ENCODE results near the gene RABGEF1. TPM values are rescaled to one million over a fixed set of nuclear protein-coding genes. Genes with fewer than 3 reads are reported as not detected.
"Not testable (repeated sequence)": the region's sequence is repeated elsewhere in the genome, so short reads cannot be mapped to it uniquely, and the experiment has no call there.

RABGEF1 gene
- total RNA-seq, 3 donors from 2014 or later (not counting 1 experiment from before 2014, with no cell fraction given), result 26.1 to 38.1 (median 31.7) TPM

GRCh38 chr7:66713687-66714086, 26.8 kb upstream of the RABGEF1 start:
- TF ChIP-seq CTCF (IDR thresholded peaks at IDR 0.05), result no peak
- Histone ChIP-seq H3K9me3 (ENCODE audit: control insufficient read depth, insufficient read depth, low read length) (no peaks in the 10 kb centered on the region), H3K36me3 (ENCODE audit: control insufficient read depth, insufficient read depth, low read length) (peaks cover 10% of the 10 kb centered on the region), H3K4me3 (ENCODE audit: low read length) (no peak overlapping the region), H3K4me1 (ENCODE audit: control insufficient read depth, insufficient read depth, low read length) (no peaks in the 10 kb centered on the region), H3K27ac (ENCODE audit: low read length) (no peak overlapping the region), H3K27me3 (ENCODE audit: control insufficient read depth, insufficient read depth, low read length) (no peaks in the 10 kb centered on the region)
- intact Hi-C loops (cut with micrococcal nuclease), result no loop called here
- ATAC-seq, result no peak
- H3K4me3 Mint-ChIP-seq, result no peak overlapping the region
- DNase-seq, result no peak
- H3K27me3 Mint-ChIP-seq (ENCODE audit: low read depth in 2 of 2), result no peaks in the 10 kb centered on the region
- H3K4me1 Mint-ChIP-seq, result peaks cover 4 to 5% of the 10 kb centered on the region in 2 donors
- peaks cover 2 to 6% of the 10 kb centered on the region in 2 donors for H3K9me3 Mint-ChIP-seq
- H3K36me3 Mint-ChIP-seq, result peaks cover 23% of the 10 kb centered on the region
- WGBS (ENCODE audit: insufficient coverage), result no CpG with 5 or more reads among the region's 1 CpG
- H3K27ac Mint-ChIP-seq, result no peak overlapping the region

- H3K27me3 ChIP-seq (ENCODE audit: control insufficient read depth, insufficient read depth, low read length); H3K27ac Mint-ChIP-seq; intact Hi-C loops (cut with micrococcal nuclease); H3K27me3 Mint-ChIP-seq (ENCODE audit: low read depth in 2 of 2); H3K27ac ChIP-seq (ENCODE audit: low read length); DNase-seq; ATAC-seq; H3K4me3 Mint-ChIP-seq; H3K4me1 ChIP-seq (ENCODE audit: control insufficient read depth, insufficient read depth, low read length); H3K9me3 Mint-ChIP-seq; H3K4me1 Mint-ChIP-seq; H3K4me3 ChIP-seq (ENCODE audit: low read length); H3K9me3 ChIP-seq (ENCODE audit: control insufficient read depth, insufficient read depth, low read length): not testable (repeated sequence)
- H3K36me3 ChIP-seq (ENCODE audit: control insufficient read depth, insufficient read depth, low read length), result peaks cover 10% of the 10 kb centered on the region
- WGBS (ENCODE audit: insufficient coverage), result 97% methylated on average over 7 of the region's 7 CpGs
- H3K36me3 Mint-ChIP-seq, result peaks cover 23% of the 10 kb centered on the region
Measured at GRCh38 chr7:66716634-66717033, 23.9 kb upstream of the RABGEF1 start.

- Mint-ChIP-seq H3K9me3 (peaks cover 6 to 7% of the 10 kb centered on the region in 2 donors), H3K36me3 (peaks cover 16% of the 10 kb centered on the region), H3K4me1 (no peaks in the 10 kb centered on the region), H3K27me3 (ENCODE audit: low read depth in 2 of 2) (no peaks in the 10 kb centered on the region), H3K4me3 (no peak overlapping the region), H3K27ac (no peak overlapping the region)
- peaks cover 2% of the 10 kb centered on the region for H3K9me3 ChIP-seq (ENCODE audit: control insufficient read depth, insufficient read depth, low read length)
- WGBS (ENCODE audit: insufficient coverage), result 71% methylated on average over 1 of the region's 1 CpG
- no peaks in the 10 kb centered on the region for H3K27me3 ChIP-seq (ENCODE audit: control insufficient read depth, insufficient read depth, low read length)
- H3K36me3 ChIP-seq (ENCODE audit: control insufficient read depth, insufficient read depth, low read length), result peaks cover 5% of the 10 kb centered on the region
- no peak overlapping the region for H3K4me3 ChIP-seq (ENCODE audit: low read length)
- ATAC-seq (no peak), DNase-seq (no peak)
- no peak for TF ChIP-seq CTCF (IDR thresholded peaks at IDR 0.05)
- no peak overlapping the region for H3K27ac ChIP-seq (ENCODE audit: low read length)
- intact Hi-C loops (cut with micrococcal nuclease), result no loop called here
- H3K4me1 ChIP-seq (ENCODE audit: control insufficient read depth, insufficient read depth, low read length), result no peaks in the 10 kb centered on the region
Measured at GRCh38 chr7:66720561-66720960, 20.0 kb upstream of the RABGEF1 start.

- Histone ChIP-seq H3K36me3 (ENCODE audit: control insufficient read depth, insufficient read depth, low read length) (no peaks in the 10 kb centered on the region), H3K4me1 (ENCODE audit: control insufficient read depth, insufficient read depth, low read length) (no peaks in the 10 kb centered on the region), H3K4me3 (ENCODE audit: low read length) (no peak overlapping the region), H3K27me3 (ENCODE audit: control insufficient read depth, insufficient read depth, low read length) (no peaks in the 10 kb centered on the region), H3K27ac (ENCODE audit: low read length) (no peak overlapping the region), H3K9me3 (ENCODE audit: control insufficient read depth, insufficient read depth, low read length) (peaks cover 2% of the 10 kb centered on the region)
- no peak for DNase-seq
- H3K27ac Mint-ChIP-seq, result no peak overlapping the region
- 100% methylated on average over 2 of the region's 2 CpGs for WGBS (ENCODE audit: insufficient coverage)
- H3K4me1 Mint-ChIP-seq, result peaks cover 0 to 5% of the 10 kb centered on the region in 2 donors
- peaks cover 6 to 7% of the 10 kb centered on the region in 2 donors for H3K9me3 Mint-ChIP-seq
- H3K36me3 Mint-ChIP-seq, result peaks cover 16% of the 10 kb centered on the region
- intact Hi-C loops (cut with micrococcal nuclease), result no loop called here
- no peak for ATAC-seq
- TF ChIP-seq CTCF (IDR thresholded peaks at IDR 0.05), result no peak
- H3K27me3 Mint-ChIP-seq (ENCODE audit: low read depth in 2 of 2), result no peaks in the 10 kb centered on the region
- H3K4me3 Mint-ChIP-seq, result no peak overlapping the region
Measured at GRCh38 chr7:66725843-66726242, 14.7 kb upstream of the RABGEF1 start.

All from natural killer cell (primary cell).